Ovary (tissue), 9 donors: ENCODE measurements around the gene MEOX2. TPM values are rescaled to one million over a fixed set of nuclear protein-coding genes. Genes with fewer than 3 reads are reported as not detected.

Experiments
- DNase-seq, 5 donors: peaks; one replicate each; pipeline ENCODE4 v3.0.0-alpha.2; 2019 to 2020
- H3K27ac ChIP-seq, 2 donors: fragments of 200-600 bp; one replicate each; pipeline versions ENCODE4 v1.5.1 to v1.8.0; 2019 to 2022
- H3K27me3 ChIP-seq: fragments of 200-600 bp; one replicate; pipeline ENCODE4 v1.8.0; 2022
- H3K36me3 ChIP-seq: fragments of 200-600 bp; sonication (generic); one replicate; pipeline ENCODE4 v1.5.1; 2019
- H3K4me1 ChIP-seq: one replicate; pipeline ENCODE4 v1.8.1; 2013; ENCODE audit warnings: mild to moderate bottlenecking, moderate library complexity; ENCODE audit not compliant: insufficient read depth
- H3K4me3 ChIP-seq: fragments of 200-600 bp; sonication (generic); one replicate; pipeline ENCODE4 v1.5.1; 2017
- H3K9me3 ChIP-seq, 2 donors: fragments of 200-600 bp in 1 of 2; sonication (generic) in 1 of 2; one replicate each; pipeline versions ENCODE4 v1.5.1 to v1.8.1; 2013 to 2019; ENCODE audit warnings: mild to moderate bottlenecking in 1 of 2, moderate library complexity in 1 of 2
- CTCF ChIP-seq, 3 donors: fragments of 450-650 bp in 2 of 3; fragments of 200-600 bp in 1 of 3; IDR thresholded peaks; one replicate each; pipeline versions ENCODE4 v1.5.1 to v1.8.0; 2016 to 2022; ENCODE audit warnings: antibody characterized with exemption in 3 of 3, mild to moderate bottlenecking in 1 of 3
- EP300 ChIP-seq: sonication (generic); formaldehyde crosslinking; IDR thresholded peaks from one replicate; pipeline ENCODE4 v1.6.1; 2017; ENCODE audit warnings: antibody characterized with exemption
- POLR2A ChIP-seq: fragments of 450-650 bp; IDR thresholded peaks from one replicate; pipeline ENCODE4 v1.6.1; 2017; ENCODE audit warnings: antibody characterized with exemption, mild to moderate bottlenecking, moderate library complexity
- WGBS, 3 donors: extraction: QIAGEN DNeasy Blood & Tissue Kit in 1 of 3; methylation state at CpG; one replicate each; pipeline versions ENCODE4 v1.1.5 to v1.1.7; 2013 to 2017; 5-methylcytosine and 5-hydroxymethylcytosine counted together
- intact Hi-C, 4 donors: fragments of 100-400 bp; cut with DNase I; formaldehyde crosslinking; loops; one replicate each; pipeline versions ENCODE4 v1.11.0 to v1.15.1; 2022 to 2023
- polyA plus RNA-seq, 2 donors: library from polyadenylated mRNA; stranded (reverse); fragments of 200-250 nt in 1 of 2; fragments of 350-450 nt in 1 of 2; fragmentation: Illumina TruSeq in 1 of 2; extraction: RNeasy Lipid Tissue Mini Kit (QIAGEN cat#74804) in 1 of 2; gene quantifications; one replicate each; pipeline ENCODE4 v1.2.3, GENCODE V29; 2013 to 2014
- total RNA-seq, 7 donors: library from RNA; depleted of rRNA in 2 of 7; stranded (reverse); fragments of >200 nt in 2 of 7; fragmentation: NEBNext Ultra II Directional in 3 of 7; extraction: Animal tissue kit (Norgen Biotek cat#: 25700) in 3 of 7; gene quantifications; one replicate each; pipeline versions ENCODE4 v1.1.0 to v1.2.4, GENCODE V29; 2016 to 2023
- donor health status: DM: no; HTN: no; CAD: no; lungs with moderate emphysema.
- donor health status: DM: no; HTN: no; CAD: no.
- donor health status: Bipolar disorder and iron deficiency.
- donor health status: DM: yes; HTN: yes; CAD: no.
- donor health status: DM: no; HTN: no; CAD: no.
- donor health status: DM: yes; HTN: yes; CAD: no.

MEOX2 gene
- total and polyA plus RNA-seq, 9 donors, result 1.3 to 15.4 (median 1.6) TPM

DNA sequence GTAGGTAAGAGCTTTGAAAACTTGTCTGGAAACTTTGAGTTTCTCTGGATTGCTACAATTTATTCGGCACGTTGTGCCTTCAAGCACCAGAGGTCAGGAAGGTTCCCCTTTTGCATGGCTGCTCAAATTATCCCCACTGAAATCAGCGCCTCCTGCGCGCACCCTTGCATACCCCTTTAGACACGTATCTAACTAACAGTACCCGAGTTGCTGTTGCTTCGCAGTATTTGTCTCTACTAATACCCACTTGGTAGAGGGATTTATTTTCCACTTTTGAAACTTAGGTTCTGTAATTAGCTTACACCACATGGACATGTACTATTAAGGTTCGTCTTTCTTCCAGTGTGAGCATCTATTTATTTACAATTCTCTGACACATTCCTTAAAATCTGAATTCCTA lies 1.6 kb downstream of the MEOX2 start:
- H3K36me3 ChIP-seq, result no peaks in the 10 kb centered on the region
- H3K4me3 ChIP-seq, result peak overlapping the region; percentile 42
- H3K27me3 ChIP-seq, result no peaks in the 10 kb centered on the region
- intact Hi-C loops, result loop anchor here in 1 of 4 donors (10.0 kb wide), 1 partner anchor 140 kb away; no protein-coding TSS in a partner anchor
- DNase-seq, result peak in 1 of 5 donors; percentile 35
- no peaks in the 10 kb centered on the region for H3K9me3 ChIP-seq
- TF ChIP-seq EP300, result no peak
- TF ChIP-seq POLR2A, result no peak
- TF ChIP-seq CTCF (IDR thresholded peaks at IDR 0.05), result no peak
- H3K4me1 ChIP-seq, result peaks cover 4% of the 10 kb centered on the region
- WGBS, 3 donors, result 49 to 61% (median 53%) methylated on average over 9 of the region's 9 CpGs
- no peak overlapping the region for H3K27ac ChIP-seq

- no peaks in the 10 kb centered on the region for H3K9me3 ChIP-seq
- no peak overlapping the region for H3K27ac ChIP-seq
- DNase-seq, result no peak
- H3K4me1 ChIP-seq, result peaks cover 4% of the 10 kb centered on the region
- intact Hi-C loops, result loop anchor here in 1 of 4 donors (10.0 kb wide), 1 partner anchor 141 kb away; no protein-coding TSS in a partner anchor
- no peaks in the 10 kb centered on the region for H3K36me3 ChIP-seq
- TF ChIP-seq CTCF (IDR thresholded peaks at IDR 0.05), result no peak
- no peak for TF ChIP-seq EP300
- no peak for TF ChIP-seq POLR2A
- H3K27me3 ChIP-seq, result no peaks in the 10 kb centered on the region
- 78 to 83% (median 80%) methylated on average over 8 of the region's 8 CpGs for WGBS, 3 donors
- no peak overlapping the region for H3K4me3 ChIP-seq
Observed at GRCh38 chr7:15684111-15684800, 2.2 kb downstream of the MEOX2 start.

DNA sequence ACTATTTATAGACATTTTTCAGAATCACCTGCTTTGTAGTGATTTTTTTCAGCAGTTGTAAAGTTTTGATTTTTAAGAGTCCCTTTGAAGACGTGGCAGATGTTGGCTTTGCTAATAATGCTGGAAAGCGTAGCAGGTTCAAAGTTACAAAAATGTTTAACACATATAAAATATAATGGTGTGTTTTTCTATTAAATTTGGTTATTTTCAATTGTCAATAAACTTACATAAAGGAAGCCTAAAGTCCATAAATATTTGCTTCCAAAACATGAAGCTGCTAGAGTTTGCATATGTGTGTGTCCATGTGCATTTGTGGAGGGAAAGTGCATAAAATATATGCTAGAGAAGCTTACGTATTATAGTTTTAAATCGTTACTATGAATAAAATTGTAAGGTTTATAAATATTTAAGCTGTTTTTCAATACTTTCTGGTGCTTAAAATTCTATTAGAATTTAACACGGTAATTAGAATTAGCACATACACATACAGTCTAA lies 3.7 kb downstream of the MEOX2 start:
- no peaks in the 10 kb centered on the region for H3K27me3 ChIP-seq

GRCh38 chr7:15682111-15682510 lies 4.4 kb downstream of the MEOX2 start:
- TF ChIP-seq EP300 (no peak), CTCF (IDR thresholded peaks at IDR 0.05) (no peak), POLR2A (no peak)
- intact Hi-C loops, result loop anchor here in 1 of 4 donors (10.0 kb wide), 1 partner anchor 143 kb away; no protein-coding TSS in a partner anchor
- H3K36me3 ChIP-seq, result no peaks in the 10 kb centered on the region
- no peaks in the 10 kb centered on the region for H3K9me3 ChIP-seq
- H3K4me1 ChIP-seq, result peaks cover 2% of the 10 kb centered on the region
- H3K27ac ChIP-seq, result no peak overlapping the region
- no peak for DNase-seq
- H3K4me3 ChIP-seq, result no peak overlapping the region
- H3K27me3 ChIP-seq, result no peaks in the 10 kb centered on the region

More for the DNA sequence above, 3.7 kb downstream of the MEOX2 start:
- 77 to 88% (median 84%) methylated on average over 5 of the region's 5 CpGs for WGBS, 3 donors
- no peak for TF ChIP-seq POLR2A
- TF ChIP-seq EP300, result no peak
- no peak for TF ChIP-seq CTCF (IDR thresholded peaks at IDR 0.05)
- Histone ChIP-seq H3K4me1 (peaks cover 4% of the 10 kb centered on the region), H3K27ac (no peak overlapping the region), H3K36me3 (no peaks in the 10 kb centered on the region), H3K4me3 (no peak overlapping the region), H3K9me3 (no peaks in the 10 kb centered on the region)
- no peak for DNase-seq
- intact Hi-C loops, result loop anchor here in 1 of 4 donors (10.0 kb wide), 1 partner anchor 142 kb away; no protein-coding TSS in a partner anchor
